ENCODE measurements around the gene C16orf82. TPM values are rescaled to one million over a fixed set of nuclear protein-coding genes. Genes with fewer than 3 reads are reported as not detected.

The C16orf82 gene
- total and polyA plus RNA-seq, 4 donors = not detected

DNA sequence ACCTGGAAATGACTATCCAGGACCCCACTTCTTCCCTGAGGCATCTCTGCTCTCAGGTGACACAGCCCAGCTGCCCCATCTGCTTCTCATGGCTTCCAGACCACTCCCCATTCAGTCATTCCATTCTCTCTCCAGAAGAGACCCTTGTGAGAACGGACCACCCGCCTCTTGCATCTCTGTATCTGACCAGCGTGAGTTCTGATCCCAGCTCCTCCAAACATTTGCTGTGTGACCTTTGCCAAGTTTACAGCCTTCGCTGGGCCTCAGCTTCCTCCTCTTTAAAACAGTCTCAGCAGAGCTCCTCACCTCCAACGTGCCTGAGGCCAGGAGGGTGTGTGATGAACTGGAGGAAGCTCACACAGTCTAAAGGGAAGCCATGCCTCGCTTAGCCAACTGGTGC is 39.6 kb downstream of the C16orf82 start:
- H3K4me1 ChIP-seq (ENCODE audit: control insufficient read depth in 5 of 5, insufficient read depth in 5 of 5, low read length in 5 of 5) = peaks cover 0 to 5% (median 1%) of the 10 kb centered on the region in 5 donors
- TF ChIP-seq CTCF (IDR thresholded peaks at IDR 0.05; ENCODE audit: control extremely low read depth, extremely low read depth) = no peak
- no peak overlapping the region for H3K9ac ChIP-seq (ENCODE audit: insufficient read depth in 1 of 2, low read length in 2 of 2)
- H3K4me3 ChIP-seq = no peak overlapping the region
- ATAC-seq (ENCODE audit: insufficient read depth, low FRiP score) (no peak), DNase-seq (no peak)
- H3K36me3 ChIP-seq (ENCODE audit: control insufficient read depth in 4 of 4, insufficient read depth in 4 of 4, low read length in 4 of 4) = no peaks in the 10 kb centered on the region
- H3K27me3 ChIP-seq (ENCODE audit: control insufficient read depth in 3 of 3, insufficient read depth in 3 of 3, low read length in 2 of 3) = no peaks in the 10 kb centered on the region
- peaks cover 0 to 7% (median 0%) of the 10 kb centered on the region in 4 donors for H3K9me3 ChIP-seq (ENCODE audit: control insufficient read depth in 4 of 4, insufficient read depth in 3 of 4, low read length in 3 of 4)
- WGBS, 2 donors = 85 to 86% methylated on average over 6 of the region's 6 CpGs
- H3K27ac ChIP-seq (ENCODE audit: low read depth in 1 of 2, low read length in 1 of 2) = no peak overlapping the region

DNA sequence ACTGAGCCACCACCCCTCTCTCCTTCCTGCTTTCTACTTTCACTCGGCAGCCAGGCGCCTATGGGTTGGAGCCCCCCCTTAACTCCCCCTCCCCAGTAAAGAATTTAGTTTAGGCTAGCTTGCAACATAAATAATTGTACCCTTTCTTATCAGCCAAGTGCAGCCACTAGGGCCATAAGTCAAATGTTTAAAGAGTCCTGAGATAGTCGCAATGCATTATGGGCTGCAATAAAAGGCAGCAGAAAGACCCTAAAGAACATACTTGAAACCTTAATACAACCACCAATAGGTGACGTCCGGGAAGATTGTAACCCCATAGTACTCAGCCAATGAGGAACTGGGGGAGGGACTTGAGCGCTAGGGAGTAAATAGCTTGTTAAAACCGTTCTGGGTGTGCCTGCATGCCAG is 40.5 kb downstream of the C16orf82 start:
- DNase-seq = peak in 1 of 3 donors; percentile 10
- peaks cover 0 to 5% (median 0%) of the 10 kb centered on the region in 4 donors for H3K9me3 ChIP-seq (ENCODE audit: control insufficient read depth in 4 of 4, insufficient read depth in 3 of 4, low read length in 3 of 4)
- 47 to 52% methylated on average over 7 of the region's 7 CpGs for WGBS, 2 donors
- peaks cover 0 to 5% (median 1%) of the 10 kb centered on the region in 5 donors for H3K4me1 ChIP-seq (ENCODE audit: control insufficient read depth in 5 of 5, insufficient read depth in 5 of 5, low read length in 5 of 5)
- ATAC-seq (ENCODE audit: insufficient read depth, low FRiP score) = no peak
- no peak overlapping the region for H3K4me3 ChIP-seq
- TF ChIP-seq CTCF (IDR thresholded peaks at IDR 0.05; ENCODE audit: control extremely low read depth, extremely low read depth) = no peak
- H3K9ac ChIP-seq (ENCODE audit: insufficient read depth in 1 of 2, low read length in 2 of 2) = no peak overlapping the region
- no peaks in the 10 kb centered on the region for H3K27me3 ChIP-seq (ENCODE audit: control insufficient read depth in 3 of 3, insufficient read depth in 3 of 3, low read length in 2 of 3)
- H3K36me3 ChIP-seq (ENCODE audit: control insufficient read depth in 4 of 4, insufficient read depth in 4 of 4, low read length in 4 of 4) = no peaks in the 10 kb centered on the region
- H3K27ac ChIP-seq (ENCODE audit: low read depth in 1 of 2, low read length in 1 of 2) = no peak overlapping the region

- H3K27me3 ChIP-seq (ENCODE audit: control insufficient read depth in 3 of 3, insufficient read depth in 3 of 3, low read length in 2 of 3) = no peaks in the 10 kb centered on the region
- H3K4me3 ChIP-seq = no peak overlapping the region
- no peaks in the 10 kb centered on the region for H3K36me3 ChIP-seq (ENCODE audit: control insufficient read depth in 4 of 4, insufficient read depth in 4 of 4, low read length in 4 of 4)
- no peak overlapping the region for H3K9ac ChIP-seq (ENCODE audit: insufficient read depth in 1 of 2, low read length in 2 of 2)
- no peak for DNase-seq
- 90 to 95% methylated on average over 13 of the region's 13 CpGs for WGBS, 2 donors
- ATAC-seq (ENCODE audit: insufficient read depth, low FRiP score) = no peak
- no peak for TF ChIP-seq CTCF (IDR thresholded peaks at IDR 0.05; ENCODE audit: control extremely low read depth, extremely low read depth)
- peaks cover 0 to 5% (median 0%) of the 10 kb centered on the region in 4 donors for H3K9me3 ChIP-seq (ENCODE audit: control insufficient read depth in 4 of 4, insufficient read depth in 3 of 4, low read length in 3 of 4)
- H3K27ac ChIP-seq (ENCODE audit: low read depth in 1 of 2, low read length in 1 of 2) = no peak overlapping the region
- H3K4me1 ChIP-seq (ENCODE audit: control insufficient read depth in 5 of 5, insufficient read depth in 5 of 5, low read length in 5 of 5) = peaks cover 0 to 5% (median 1%) of the 10 kb centered on the region in 5 donors
Measured at GRCh38 chr16:27108051-27108770, 41.5 kb downstream of the C16orf82 start.

All from lung (tissue), 12 donors.